CD4-positive, alpha-beta T cell treated with Interferon alpha-2 for 1 hour (primary cell): ENCODE results near the gene ZNF22.
"Not testable (repeated sequence)": the region's sequence is repeated elsewhere in the genome, so short reads cannot be mapped to it uniquely, and the experiment has no call there.

Experiments
- DNase-seq, 2 donors: peaks; one replicate each; pipeline ENCODE4 v3.0.0-alpha.2; 2020 to 2022

The ZNF22 gene

GRCh38 chr10:44992732-44993225 lies 7.9 kb upstream of the ZNF22 start:
- no peak for DNase-seq

- DNase-seq = no peak
Measured at GRCh38 chr10:44993226-44993921, 7.3 kb upstream of the ZNF22 start.

GRCh38 chr10:44993922-44994751 lies 6.6 kb upstream of the ZNF22 start:
- DNase-seq = no peak

- DNase-seq = no peak
Measured at GRCh38 chr10:44994752-44995530, 5.8 kb upstream of the ZNF22 start.

GRCh38 chr10:44995581-44995913 lies 5.2 kb upstream of the ZNF22 start:
- DNase-seq = no peak

- DNase-seq = no peak
Measured at GRCh38 chr10:44995914-44996669, 4.6 kb upstream of the ZNF22 start.

- DNase-seq = no peak
Measured at GRCh38 chr10:44997105-44997748, 3.5 kb upstream of the ZNF22 start.

- DNase-seq = no peak
Measured at GRCh38 chr10:44998146-44998631, 2.5 kb upstream of the ZNF22 start.

- no peak for DNase-seq
Measured at GRCh38 chr10:45000138-45000751, 478 bp upstream of the ZNF22 start.

GRCh38 chr10:45001381-45002148 lies 842 bp downstream of the ZNF22 start:
- peak; percentile 38 to 58 for DNase-seq

- no peak for DNase-seq
Measured at GRCh38 chr10:45003432-45004000, 2.8 kb downstream of the ZNF22 start.

GRCh38 chr10:45004661-45005060 lies 3.9 kb downstream of the ZNF22 start:
- DNase-seq = no peak

GRCh38 chr10:45005284-45005683 lies 4.6 kb downstream of the ZNF22 start:
- DNase-seq = no peak

GRCh38 chr10:45006276-45007030 lies 5.7 kb downstream of the ZNF22 start:
- DNase-seq = no peak

- peak; percentile 25 to 75 for DNase-seq
Measured at GRCh38 chr10:45008524-45009161, 7.9 kb downstream of the ZNF22 start.

- not testable (repeated sequence) for DNase-seq
Measured at GRCh38 chr10:45014557-45014956, 13.8 kb downstream of the ZNF22 start.

GRCh38 chr10:45015590-45015989 lies 14.9 kb downstream of the ZNF22 start:
- DNase-seq = no peak

GRCh38 chr10:45023426-45023825 lies 22.7 kb downstream of the ZNF22 start:
- no peak for DNase-seq

GRCh38 chr10:45034301-45034700 lies 33.6 kb downstream of the ZNF22 start:
- DNase-seq = no peak
